ENCODE data around the gene NR1H2. TPM values are rescaled to one million over a fixed set of nuclear protein-coding genes. Genes with fewer than 3 reads are reported as not detected.
"Not testable (repeated sequence)": the region's sequence is repeated elsewhere in the genome, so short reads cannot be mapped to it uniquely, and the experiment has no call there.

Gene NR1H2
- total RNA-seq, 1 donor from 2014 or later, result 29.1 TPM

GRCh38 chr19:50340331-50340730, 35.9 kb upstream of the NR1H2 start:
- peaks cover 2% of the 10 kb centered on the region for H3K4me1 Mint-ChIP-seq (ENCODE audit: low read depth)
- H3K27me3 Mint-ChIP-seq, result no peaks in the 10 kb centered on the region
- no peak for TF ChIP-seq CTCF (IDR thresholded peaks at IDR 0.05; ENCODE audit: unreplicated experiment)
- no peak overlapping the region for H3K4me3 Mint-ChIP-seq (ENCODE audit: low read depth)
- peaks cover 8% of the 10 kb centered on the region for H3K9me3 Mint-ChIP-seq (ENCODE audit: low read depth)
- H3K27ac Mint-ChIP-seq, result no peak overlapping the region
- H3K36me3 Mint-ChIP-seq (ENCODE audit: insufficient read depth), result peaks cover 20% of the 10 kb centered on the region
- DNase-seq (ENCODE audit: low spot score, unreplicated experiment), result no peak

- Mint-ChIP-seq H3K27ac (no peak overlapping the region), H3K4me1 (ENCODE audit: low read depth) (no peaks in the 10 kb centered on the region), H3K4me3 (ENCODE audit: low read depth) (no peak overlapping the region), H3K9me3 (ENCODE audit: low read depth) (peaks cover 3% of the 10 kb centered on the region), H3K27me3 (no peaks in the 10 kb centered on the region), H3K36me3 (ENCODE audit: insufficient read depth) (peaks cover 19% of the 10 kb centered on the region)
- TF ChIP-seq CTCF (IDR thresholded peaks at IDR 0.05; ENCODE audit: unreplicated experiment), result no peak
- no peak for DNase-seq (ENCODE audit: low spot score, unreplicated experiment)
These were observed 35.1 kb upstream of the NR1H2 start for GRCh38 chr19:50341091-50341564.

GRCh38 chr19:50344661-50345318, 31.5 kb upstream of the NR1H2 start:
- H3K9me3 Mint-ChIP-seq (ENCODE audit: low read depth), result peaks cover 3% of the 10 kb centered on the region
- peaks cover 6% of the 10 kb centered on the region for H3K4me1 Mint-ChIP-seq (ENCODE audit: low read depth)
- TF ChIP-seq CTCF (IDR thresholded peaks at IDR 0.05; ENCODE audit: unreplicated experiment), result no peak
- H3K36me3 Mint-ChIP-seq (ENCODE audit: insufficient read depth), result peaks cover 15% of the 10 kb centered on the region
- no peaks in the 10 kb centered on the region for H3K27me3 Mint-ChIP-seq
- no peak for DNase-seq (ENCODE audit: low spot score, unreplicated experiment)
- no peak overlapping the region for H3K27ac Mint-ChIP-seq
- no peak overlapping the region for H3K4me3 Mint-ChIP-seq (ENCODE audit: low read depth)

GRCh38 chr19:50347089-50347581, 29.1 kb upstream of the NR1H2 start:
- H3K4me3 Mint-ChIP-seq (ENCODE audit: low read depth); H3K27me3 Mint-ChIP-seq; H3K27ac Mint-ChIP-seq; H3K4me1 Mint-ChIP-seq (ENCODE audit: low read depth); H3K9me3 Mint-ChIP-seq (ENCODE audit: low read depth); DNase-seq (ENCODE audit: low spot score, unreplicated experiment): not testable (repeated sequence)
- peaks cover 14% of the 10 kb centered on the region for H3K36me3 Mint-ChIP-seq (ENCODE audit: insufficient read depth)

- TF ChIP-seq CTCF (IDR thresholded peaks at IDR 0.05; ENCODE audit: unreplicated experiment), result no peak
- Mint-ChIP-seq H3K27ac (peak overlapping the region; percentile 11), H3K27me3 (no peaks in the 10 kb centered on the region), H3K9me3 (ENCODE audit: low read depth) (peaks cover 3% of the 10 kb centered on the region), H3K4me1 (ENCODE audit: low read depth) (peaks cover 6% of the 10 kb centered on the region), H3K36me3 (ENCODE audit: insufficient read depth) (peaks cover 8% of the 10 kb centered on the region), H3K4me3 (ENCODE audit: low read depth) (no peak overlapping the region)
- no peak for DNase-seq (ENCODE audit: low spot score, unreplicated experiment)
These were observed 26.8 kb upstream of the NR1H2 start for GRCh38 chr19:50349277-50350057.
